Measurements from ENCODE around the gene TMEM108.

GRCh38 chr3:133361011-133361410 lies 322.8 kb downstream of the TMEM108 start:
- TF ChIP-seq SMC3 (conservative IDR thresholded peaks at IDR 0.05; ENCODE audit: poor library complexity) (no peak), CTCF (IDR thresholded peaks at IDR 0.05; ENCODE audit: poor library complexity, severe bottlenecking) (no peak), RAD21 (conservative IDR thresholded peaks at IDR 0.05) (no peak), MXI1 (conservative IDR thresholded peaks at IDR 0.05; ENCODE audit: poor library complexity, severe bottlenecking) (no peak), POLR2AphosphoS5 (IDR thresholded peaks at IDR 0.05) (no peak), EP300 (conservative IDR thresholded peaks at IDR 0.05; ENCODE audit: poor library complexity, severe bottlenecking) (no peak), TAF1 (IDR thresholded peaks at IDR 0.05; ENCODE audit: low read depth) (no peak), EZH2 (IDR thresholded peaks at IDR 0.05; ENCODE audit: borderline replicate concordance, insufficient read depth, low read length, poor library complexity, severe bottlenecking) (no peak)
- TF ChIP-seq, protein P1, sequence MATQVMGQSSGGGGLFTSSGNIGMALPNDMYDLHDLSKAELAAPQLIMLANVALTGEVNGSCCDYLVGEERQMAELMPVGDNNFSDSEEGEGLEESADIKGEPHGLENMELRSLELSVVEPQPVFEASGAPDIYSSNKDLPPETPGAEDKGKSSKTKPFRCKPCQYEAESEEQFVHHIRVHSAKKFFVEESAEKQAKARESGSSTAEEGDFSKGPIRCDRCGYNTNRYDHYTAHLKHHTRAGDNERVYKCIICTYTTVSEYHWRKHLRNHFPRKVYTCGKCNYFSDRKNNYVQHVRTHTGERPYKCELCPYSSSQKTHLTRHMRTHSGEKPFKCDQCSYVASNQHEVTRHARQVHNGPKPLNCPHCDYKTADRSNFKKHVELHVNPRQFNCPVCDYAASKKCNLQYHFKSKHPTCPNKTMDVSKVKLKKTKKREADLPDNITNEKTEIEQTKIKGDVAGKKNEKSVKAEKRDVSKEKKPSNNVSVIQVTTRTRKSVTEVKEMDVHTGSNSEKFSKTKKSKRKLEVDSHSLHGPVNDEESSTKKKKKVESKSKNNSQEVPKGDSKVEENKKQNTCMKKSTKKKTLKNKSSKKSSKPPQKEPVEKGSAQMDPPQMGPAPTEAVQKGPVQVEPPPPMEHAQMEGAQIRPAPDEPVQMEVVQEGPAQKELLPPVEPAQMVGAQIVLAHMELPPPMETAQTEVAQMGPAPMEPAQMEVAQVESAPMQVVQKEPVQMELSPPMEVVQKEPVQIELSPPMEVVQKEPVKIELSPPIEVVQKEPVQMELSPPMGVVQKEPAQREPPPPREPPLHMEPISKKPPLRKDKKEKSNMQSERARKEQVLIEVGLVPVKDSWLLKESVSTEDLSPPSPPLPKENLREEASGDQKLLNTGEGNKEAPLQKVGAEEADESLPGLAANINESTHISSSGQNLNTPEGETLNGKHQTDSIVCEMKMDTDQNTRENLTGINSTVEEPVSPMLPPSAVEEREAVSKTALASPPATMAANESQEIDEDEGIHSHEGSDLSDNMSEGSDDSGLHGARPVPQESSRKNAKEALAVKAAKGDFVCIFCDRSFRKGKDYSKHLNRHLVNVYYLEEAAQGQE (IDR thresholded peaks at IDR 0.05; ENCODE audit: borderline replicate concordance): no peak

Measured in neural cell (in vitro differentiated cells).